Stimulated activated CD8-positive, alpha-beta memory T cell treated with anti-CD3 and anti-CD28 coated beads, Interleukin-4, amount 100 ng/mL, for 24 hours (primary cell): ENCODE results near the gene ZNF552.
A peak's percentile ranks its signal among the peaks of the same experiment; 100 is the strongest.
"Not testable (repeated sequence)": the region's sequence is repeated elsewhere in the genome, so short reads cannot be mapped to it uniquely, and the experiment has no call there.

ENCODE experiments used
- DNase-seq: peaks from one replicate; pipeline ENCODE4 v3.0.0-alpha.2; 2020; ENCODE audit warnings: low read depth

ZNF552 gene

GRCh38 chr19:57814505-57815246, at the start of gene ZNF552:
Gene ZNF552 (minus strand): TSS chr19:57814913. CDS start chr19:57814743, 170 bp downstream.
- DNase-seq: peak; percentile 50

GRCh38 chr19:57862351-57862750, 47.6 kb upstream of the ZNF552 start:
- DNase-seq: not testable (repeated sequence)

- DNase-seq: not testable (repeated sequence)
Measured at GRCh38 chr19:57854117-57854516, 39.4 kb upstream of the ZNF552 start.

GRCh38 chr19:57851812-57852603, 37.3 kb upstream of the ZNF552 start:
- not testable (repeated sequence) for DNase-seq

GRCh38 chr19:57850553-57851017, 35.9 kb upstream of the ZNF552 start:
- DNase-seq: no peak

- peak; percentile 66 for DNase-seq
Measured at GRCh38 chr19:57849666-57850473, 35.2 kb upstream of the ZNF552 start, which contains the start of gene ZNF587. Gene ZNF587 (plus strand): TSS chr19:57849859. CDS start chr19:57850039, 180 bp downstream.

- DNase-seq: not testable (repeated sequence)
Measured at GRCh38 chr19:57849162-57849665, 34.5 kb upstream of the ZNF552 start.

- DNase-seq: not testable (repeated sequence)
Measured at GRCh38 chr19:57847164-57847563, 32.5 kb upstream of the ZNF552 start.

GRCh38 chr19:57841122-57841763, 26.5 kb upstream of the ZNF552 start:
- DNase-seq: no peak

GRCh38 chr19:57838622-57839191, 24.0 kb upstream of the ZNF552 start:
- DNase-seq: not testable (repeated sequence)

GRCh38 chr19:57836991-57837390, 22.3 kb upstream of the ZNF552 start:
- DNase-seq: not testable (repeated sequence)

- no peak for DNase-seq
Measured at GRCh38 chr19:57830071-57830602, 15.4 kb upstream of the ZNF552 start, which contains the start of gene ZNF587B. Gene ZNF587B (plus strand): TSS chr19:57830299. CDS start chr19:57830529, 230 bp downstream.

GRCh38 chr19:57829316-57829715, 14.6 kb upstream of the ZNF552 start:
- no peak for DNase-seq

GRCh38 chr19:57825511-57825910, 10.8 kb upstream of the ZNF552 start:
- no peak for DNase-seq

- DNase-seq: not testable (repeated sequence)
Measured at GRCh38 chr19:57823608-57824007, 8.9 kb upstream of the ZNF552 start.

- DNase-seq: not testable (repeated sequence)
Measured at GRCh38 chr19:57823155-57823554, 8.4 kb upstream of the ZNF552 start.

- DNase-seq: not testable (repeated sequence)
Measured at GRCh38 chr19:57821501-57821900, 6.8 kb upstream of the ZNF552 start.

GRCh38 chr19:57821095-57821494, 6.4 kb upstream of the ZNF552 start:
- not testable (repeated sequence) for DNase-seq

- DNase-seq: no peak
Measured at GRCh38 chr19:57820599-57820998, 5.9 kb upstream of the ZNF552 start.

GRCh38 chr19:57819475-57820148, 4.9 kb upstream of the ZNF552 start:
- peak; percentile 60 for DNase-seq
